NB4 (cell line): ENCODE measurements around the gene P2RY4.

ENCODE experiments used
- MYC ChIP-seq: IDR thresholded peaks from 2 replicates; pipeline ENCODE4 v1.6.1; 2011; ENCODE audit warnings: low read depth, low read length
- TF ChIP-seq, protein P1 (sequence below): IDR thresholded peaks from one replicate; pipeline ENCODE4 v1.5.1; 2012; ENCODE audit warnings: low read depth, low read length
- TF ChIP-seq, protein P2 (sequence below): IDR thresholded peaks from 2 replicates; pipeline ENCODE4 v1.6.1; 2011; ENCODE audit warnings: low read depth, low read length

GRCh38 chrX:70226048-70226447 is 34.0 kb downstream of the P2RY4 start:
- TF ChIP-seq, protein P1, sequence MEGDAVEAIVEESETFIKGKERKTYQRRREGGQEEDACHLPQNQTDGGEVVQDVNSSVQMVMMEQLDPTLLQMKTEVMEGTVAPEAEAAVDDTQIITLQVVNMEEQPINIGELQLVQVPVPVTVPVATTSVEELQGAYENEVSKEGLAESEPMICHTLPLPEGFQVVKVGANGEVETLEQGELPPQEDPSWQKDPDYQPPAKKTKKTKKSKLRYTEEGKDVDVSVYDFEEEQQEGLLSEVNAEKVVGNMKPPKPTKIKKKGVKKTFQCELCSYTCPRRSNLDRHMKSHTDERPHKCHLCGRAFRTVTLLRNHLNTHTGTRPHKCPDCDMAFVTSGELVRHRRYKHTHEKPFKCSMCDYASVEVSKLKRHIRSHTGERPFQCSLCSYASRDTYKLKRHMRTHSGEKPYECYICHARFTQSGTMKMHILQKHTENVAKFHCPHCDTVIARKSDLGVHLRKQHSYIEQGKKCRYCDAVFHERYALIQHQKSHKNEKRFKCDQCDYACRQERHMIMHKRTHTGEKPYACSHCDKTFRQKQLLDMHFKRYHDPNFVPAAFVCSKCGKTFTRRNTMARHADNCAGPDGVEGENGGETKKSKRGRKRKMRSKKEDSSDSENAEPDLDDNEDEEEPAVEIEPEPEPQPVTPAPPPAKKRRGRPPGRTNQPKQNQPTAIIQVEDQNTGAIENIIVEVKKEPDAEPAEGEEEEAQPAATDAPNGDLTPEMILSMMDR: no peak
- no peak for TF ChIP-seq MYC
- TF ChIP-seq, protein P2, sequence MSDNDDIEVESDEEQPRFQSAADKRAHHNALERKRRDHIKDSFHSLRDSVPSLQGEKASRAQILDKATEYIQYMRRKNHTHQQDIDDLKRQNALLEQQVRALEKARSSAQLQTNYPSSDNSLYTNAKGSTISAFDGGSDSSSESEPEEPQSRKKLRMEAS: no peak
